Fibroblast of skin of left biceps (primary cell): Measurements from ENCODE around the gene FERMT3.

Experiments used
- DNase-seq, 2 experiments: peaks; one replicate each; pipeline ENCODE4 v3.0.0-alpha.2; 2013; ENCODE audit warnings: low read depth in 2 of 2

The FERMT3 gene

GRCh38 chr11:64249563-64250414 lies 43.3 kb downstream of the FERMT3 start:
- DNase-seq: no peak

GRCh38 chr11:64250415-64251015 lies 44.0 kb downstream of the FERMT3 start:
- no peak for DNase-seq

GRCh38 chr11:64251016-64251752 lies 44.7 kb downstream of the FERMT3 start, which contains the start of gene PLCB3:
TSS of gene PLCB3 (plus strand) at chr11:64251530. CDS start at chr11:64251650, 120 bp downstream.
- no peak for DNase-seq

GRCh38 chr11:64251753-64252002 lies 45.2 kb downstream of the FERMT3 start:
- no peak for DNase-seq

GRCh38 chr11:64252003-64252872 lies 45.7 kb downstream of the FERMT3 start:
- no peak for DNase-seq

GRCh38 chr11:64253043-64253442 lies 46.5 kb downstream of the FERMT3 start:
- no peak for DNase-seq

GRCh38 chr11:64253481-64253880 lies 47.0 kb downstream of the FERMT3 start:
- no peak for DNase-seq

GRCh38 chr11:64254326-64254725 lies 47.8 kb downstream of the FERMT3 start:
- DNase-seq: no peak

- DNase-seq: no peak
These were observed 48.9 kb downstream of the FERMT3 start for GRCh38 chr11:64255135-64256128.

- DNase-seq: no peak
These were observed 49.8 kb downstream of the FERMT3 start for GRCh38 chr11:64256300-64256699.

- no peak for DNase-seq
These were observed 51.8 kb downstream of the FERMT3 start for GRCh38 chr11:64258356-64258755.

GRCh38 chr11:64258946-64259532 lies 52.5 kb downstream of the FERMT3 start:
- no peak for DNase-seq

GRCh38 chr11:64259533-64260067 lies 53.1 kb downstream of the FERMT3 start:
- DNase-seq: no peak

GRCh38 chr11:64260147-64260708 lies 53.7 kb downstream of the FERMT3 start:
- no peak for DNase-seq

- DNase-seq: no peak
These were observed 55.1 kb downstream of the FERMT3 start for GRCh38 chr11:64261556-64262080.

- no peak for DNase-seq
These were observed 55.9 kb downstream of the FERMT3 start for GRCh38 chr11:64262271-64263002.

- DNase-seq: no peak
These were observed 56.8 kb downstream of the FERMT3 start for GRCh38 chr11:64263021-64263946.

GRCh38 chr11:64263947-64264317 lies 57.4 kb downstream of the FERMT3 start:
- no peak for DNase-seq
